ENCODE measurements around the gene A4GALT.
A peak's percentile ranks its signal among the peaks of the same experiment; 100 is the strongest.
"Not testable (repeated sequence)": the region's sequence is repeated elsewhere in the genome, so short reads cannot be mapped to it uniquely, and the experiment has no call there.

A4GALT gene

DNA sequence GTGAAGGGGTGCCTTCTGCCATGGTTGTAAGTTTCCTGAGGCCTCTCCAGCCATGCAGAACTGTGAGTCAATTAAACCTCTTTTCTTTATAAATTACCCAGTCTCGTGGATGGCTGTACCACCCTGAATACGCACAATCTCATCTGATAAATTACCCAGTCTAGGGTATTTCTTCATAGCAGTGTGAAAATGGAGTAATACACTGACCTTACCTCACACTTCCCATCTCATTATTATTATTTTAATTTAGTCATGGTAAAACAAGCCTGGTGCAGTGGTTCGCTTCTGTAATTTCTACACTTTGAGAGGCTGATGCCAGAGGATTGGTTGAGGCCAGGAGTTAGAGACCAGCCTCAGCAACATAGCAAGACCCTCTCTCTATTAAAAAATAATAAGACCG, 41.0 kb downstream of the A4GALT start:
- no peak for DNase-seq

DNA sequence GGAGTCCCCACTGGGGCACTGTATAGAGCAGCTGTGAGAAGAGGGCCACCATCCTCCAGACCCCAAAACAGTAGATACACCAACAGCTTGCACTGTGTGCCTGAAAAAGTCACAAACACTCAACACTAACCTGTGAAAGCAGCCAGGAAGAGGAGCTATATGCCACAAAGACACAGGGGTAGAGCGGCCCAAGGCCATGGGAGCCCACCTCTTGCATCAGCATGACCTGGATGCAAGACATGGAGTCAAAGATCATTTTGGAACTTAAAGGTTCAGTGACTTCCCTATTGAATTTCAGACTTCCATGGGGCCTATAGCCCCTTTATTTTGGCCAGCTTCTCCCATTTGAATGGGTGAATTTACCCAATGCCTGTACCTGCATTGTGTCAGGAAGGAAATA, 41.8 kb downstream of the A4GALT start:
- no peak for DNase-seq

DNA sequence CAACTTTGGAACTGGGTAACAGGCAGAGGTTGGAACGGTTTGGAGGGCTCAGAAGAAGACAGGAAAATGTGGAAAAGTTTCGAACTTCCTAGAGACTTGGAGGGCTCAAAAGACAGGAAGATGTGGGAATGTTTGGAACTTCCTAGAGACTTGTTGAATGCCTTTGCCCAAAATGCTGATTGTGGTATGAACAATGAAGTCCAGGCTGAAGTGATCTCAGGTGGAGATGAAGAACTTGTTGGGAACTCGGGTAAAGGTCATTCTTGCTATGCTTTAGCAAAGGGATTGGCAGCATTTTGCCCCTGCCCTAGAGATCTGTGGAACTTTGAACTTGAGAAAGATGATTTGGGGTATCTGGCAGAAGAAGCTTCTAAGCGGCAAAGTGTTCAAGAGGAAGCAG, 42.7 kb downstream of the A4GALT start:
- DNase-seq = not testable (repeated sequence)

DNA sequence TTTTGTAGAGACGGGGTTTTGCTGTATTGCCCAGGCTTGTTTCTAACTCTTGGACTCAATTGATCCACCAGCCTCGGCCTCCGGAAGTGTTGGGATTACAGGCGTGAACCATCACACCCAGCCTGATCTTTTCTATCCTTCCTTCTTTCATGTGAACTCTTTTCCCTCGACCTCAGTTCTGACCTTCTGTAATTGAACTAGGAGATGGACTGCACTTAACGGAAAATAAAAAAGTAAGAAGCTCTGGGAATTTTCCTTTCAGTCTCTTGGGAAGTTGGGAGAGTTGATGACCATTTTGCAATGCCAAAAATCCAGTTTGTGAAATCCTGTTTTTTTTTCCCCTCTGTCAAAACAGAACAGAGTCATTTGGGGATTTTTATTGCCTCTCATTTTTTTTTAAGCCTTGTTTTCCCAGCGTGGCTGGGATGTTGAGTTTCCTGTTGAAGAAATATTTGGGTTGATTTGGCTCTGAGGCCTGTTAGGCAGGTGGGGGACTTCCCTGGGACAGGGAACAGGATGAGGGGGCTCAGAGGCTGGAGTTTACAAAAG, 44.5 kb downstream of the A4GALT start:
- DNase-seq = peak; percentile 53

DNA sequence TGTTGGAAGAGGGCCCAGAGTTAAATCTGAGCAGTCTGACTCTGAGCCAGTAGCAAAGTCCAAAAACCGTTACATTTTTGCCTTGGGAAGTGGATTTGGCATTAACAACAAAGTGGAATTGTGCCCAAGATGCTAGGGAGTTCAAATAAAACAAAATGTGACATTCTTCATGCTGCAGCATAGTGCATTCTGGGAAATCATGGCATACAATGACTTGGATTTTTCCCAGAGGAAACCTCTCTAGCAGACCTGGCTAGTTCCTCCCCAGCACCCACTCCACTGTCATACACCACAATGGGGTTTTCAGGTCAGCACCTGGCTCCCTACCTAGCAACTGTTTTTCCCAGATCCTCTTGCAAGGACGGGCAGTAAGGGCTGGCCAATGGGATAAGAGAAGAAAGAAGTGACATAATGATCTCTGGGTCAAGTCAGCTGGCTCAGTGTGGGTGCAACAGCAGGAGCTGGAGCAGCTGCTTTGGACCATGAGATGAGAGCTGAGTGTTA, 46.7 kb downstream of the A4GALT start:
- DNase-seq = no peak

DNA sequence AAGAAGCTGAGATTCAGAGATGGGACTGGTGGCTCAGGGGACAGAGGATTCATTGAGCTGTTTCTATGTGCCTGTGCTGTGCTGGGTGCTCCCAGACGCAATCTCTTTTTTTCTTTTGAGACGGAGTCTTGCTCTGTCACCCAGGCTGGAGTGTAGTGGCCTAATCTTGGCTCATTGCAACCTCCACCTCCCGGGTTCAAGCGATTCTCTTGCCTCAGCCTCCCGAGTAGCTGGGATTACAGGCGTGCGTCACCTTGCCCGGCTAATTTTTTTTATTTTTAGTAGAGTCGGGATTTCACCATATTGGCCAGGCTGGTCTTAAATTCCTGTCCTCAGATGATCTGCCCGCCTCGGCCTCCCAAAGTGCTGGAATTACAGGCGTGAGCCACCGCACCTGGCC, 47.6 kb downstream of the A4GALT start:
- not testable (repeated sequence) for DNase-seq

DNA sequence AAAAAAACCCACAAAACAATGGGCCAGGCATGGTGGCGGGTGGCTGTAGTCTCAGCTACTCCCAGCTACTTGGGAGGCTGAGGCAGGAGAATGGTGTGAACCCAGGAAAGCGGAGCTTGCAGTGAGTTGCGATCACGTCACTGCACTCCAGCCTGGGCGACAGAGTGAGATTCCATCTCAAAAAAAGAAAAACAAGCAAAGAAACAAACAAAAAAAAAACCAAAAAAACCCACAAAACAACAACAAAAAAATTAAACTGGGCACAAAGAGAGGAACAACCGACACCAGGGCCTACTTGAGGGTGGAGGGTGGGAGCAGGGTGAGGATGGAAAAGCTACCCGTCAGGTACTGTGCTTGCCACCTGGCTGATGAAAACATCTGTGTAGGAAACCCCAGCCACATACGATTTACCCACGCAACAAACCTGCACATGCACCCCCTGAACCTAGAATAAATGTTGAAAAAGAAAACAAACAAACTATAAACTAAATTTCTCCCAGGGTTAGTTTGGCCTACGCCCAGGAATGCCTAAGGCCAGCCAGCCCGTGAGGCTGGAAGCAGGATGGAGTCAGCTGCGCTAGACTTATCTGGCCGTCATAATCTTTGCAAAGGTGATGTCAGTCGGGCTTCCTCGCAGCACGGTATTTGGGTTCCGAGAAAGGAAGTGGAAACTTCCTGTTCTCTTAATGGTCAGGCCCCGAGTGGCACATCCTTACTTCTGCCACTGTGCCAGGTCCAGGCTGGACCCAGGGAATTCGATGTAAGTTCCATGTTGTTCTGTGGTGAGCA, 49.6 kb downstream of the A4GALT start:
- DNase-seq = no peak

DNA sequence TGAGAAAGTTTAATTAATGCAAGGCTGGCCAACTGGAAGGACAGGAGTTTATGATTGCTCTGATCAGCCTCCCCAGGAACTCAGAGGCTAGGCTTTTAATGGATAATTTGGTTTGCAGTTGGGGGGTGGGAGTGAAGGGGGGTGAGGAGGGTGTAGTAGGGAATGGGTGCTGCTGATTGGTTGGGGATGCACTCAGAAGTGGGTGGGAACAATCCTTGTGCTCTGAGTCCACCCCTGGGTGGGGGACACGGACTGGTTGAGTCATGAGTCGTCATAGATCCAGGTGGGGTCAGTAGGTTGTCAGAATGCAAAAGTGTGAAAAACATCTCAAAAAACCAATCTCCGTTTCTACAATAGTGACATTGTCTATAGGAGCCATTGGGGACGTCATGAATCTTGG, 50.6 kb downstream of the A4GALT start:
- no peak for DNase-seq

DNA sequence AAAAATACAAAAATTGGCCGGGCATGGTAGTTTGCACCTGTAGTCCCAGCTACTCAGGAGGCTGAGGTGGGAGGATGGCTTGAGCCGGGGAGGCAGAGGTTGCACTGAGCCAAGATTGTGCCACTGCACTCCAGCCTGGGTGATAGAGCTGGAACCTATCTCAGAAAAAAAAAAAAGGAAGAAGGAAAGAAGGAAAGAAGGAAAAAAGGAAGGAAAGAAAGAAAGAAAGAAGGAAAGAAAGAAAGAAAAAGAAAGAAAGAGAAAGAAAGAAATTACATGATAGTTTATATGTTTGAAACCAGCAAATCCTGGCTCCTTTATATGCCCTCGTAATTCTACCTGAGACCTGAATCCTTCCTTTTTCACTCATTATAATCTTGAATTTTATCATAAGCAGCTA, 54.3 kb downstream of the A4GALT start:
- DNase-seq = not testable (repeated sequence)

DNA sequence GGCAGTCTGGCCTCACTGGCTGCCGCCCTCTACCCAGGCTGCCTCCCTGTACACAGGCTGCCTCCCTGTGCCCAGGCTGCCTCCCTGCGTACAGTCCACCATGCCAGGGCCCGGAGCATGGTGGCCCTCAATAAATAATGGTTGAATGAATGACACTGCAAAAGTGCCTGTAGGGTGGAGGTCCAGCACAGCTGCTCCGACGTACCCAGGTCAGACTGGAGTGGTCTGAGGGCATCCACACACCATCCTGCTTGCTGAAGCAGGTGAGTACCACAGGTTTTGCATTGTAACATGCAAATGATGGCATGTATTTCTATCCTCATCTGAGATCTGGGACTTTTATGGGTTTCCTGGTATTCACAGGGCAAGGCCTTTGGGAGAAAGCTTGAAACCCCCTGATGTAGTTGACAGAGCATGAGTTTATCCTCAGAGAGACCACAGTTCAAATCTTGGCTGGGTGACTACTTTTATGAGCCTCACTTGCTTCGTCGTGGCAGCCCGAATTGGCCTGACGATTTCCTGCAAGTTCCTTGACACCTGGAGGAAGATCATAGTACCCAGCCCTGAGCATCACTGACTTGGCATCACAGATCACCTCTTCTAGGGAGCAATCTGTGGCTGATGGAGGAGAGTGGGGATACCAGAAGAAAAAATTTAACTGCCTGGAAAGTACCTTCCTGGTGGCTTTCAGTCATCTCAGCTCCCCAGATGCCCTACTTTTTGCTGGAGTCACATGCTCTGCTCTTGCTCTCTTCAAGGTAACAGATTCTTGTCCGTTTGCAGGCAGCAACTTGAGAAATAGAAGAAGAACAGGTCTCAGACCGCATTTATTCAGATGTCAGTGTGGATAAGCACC, 55.5 kb downstream of the A4GALT start:
- no peak for DNase-seq

DNA sequence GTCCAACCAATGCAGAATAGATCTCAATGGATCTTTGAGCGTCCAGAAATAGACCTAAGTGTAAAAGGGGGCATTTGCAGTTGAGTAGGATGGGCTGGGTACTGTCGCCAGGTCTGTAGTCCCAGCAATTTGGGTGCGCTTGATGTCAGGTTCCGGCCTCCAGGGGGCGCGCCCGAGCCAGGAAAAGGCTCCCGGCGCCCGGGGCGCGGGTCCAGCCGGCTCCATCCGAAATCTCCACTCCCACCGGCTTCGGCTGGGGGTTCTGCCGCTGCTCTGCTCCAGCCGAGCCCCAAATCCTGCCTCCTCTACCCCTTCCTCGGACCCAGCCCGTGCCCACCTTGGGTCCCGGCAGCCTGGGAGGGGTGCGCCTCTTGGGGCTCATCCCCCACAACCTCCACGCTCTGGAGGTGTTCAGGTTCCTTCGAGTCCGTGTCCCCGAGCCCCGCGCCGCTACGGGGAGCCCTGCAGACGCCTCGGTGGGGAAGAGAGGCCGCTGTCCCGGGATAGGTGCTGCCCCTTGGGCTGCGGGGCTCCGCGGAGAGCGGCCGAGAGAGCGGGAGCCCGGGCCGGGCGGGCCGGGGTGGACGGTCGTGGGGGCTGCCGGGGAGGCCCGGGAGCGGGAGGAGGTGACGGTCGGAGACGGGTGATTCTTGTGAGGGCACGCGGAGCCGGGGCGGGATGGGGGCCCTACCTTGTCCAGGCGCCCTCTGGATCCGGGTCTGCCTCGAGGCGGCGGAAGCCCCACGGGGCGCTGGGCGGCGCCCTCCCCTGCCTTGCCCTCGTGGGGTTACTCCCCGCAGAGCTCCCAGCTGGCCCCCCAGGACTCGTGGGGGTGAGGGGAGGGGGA, 58.5 kb downstream of the A4GALT start:
- peak; percentile 71 for DNase-seq

DNA sequence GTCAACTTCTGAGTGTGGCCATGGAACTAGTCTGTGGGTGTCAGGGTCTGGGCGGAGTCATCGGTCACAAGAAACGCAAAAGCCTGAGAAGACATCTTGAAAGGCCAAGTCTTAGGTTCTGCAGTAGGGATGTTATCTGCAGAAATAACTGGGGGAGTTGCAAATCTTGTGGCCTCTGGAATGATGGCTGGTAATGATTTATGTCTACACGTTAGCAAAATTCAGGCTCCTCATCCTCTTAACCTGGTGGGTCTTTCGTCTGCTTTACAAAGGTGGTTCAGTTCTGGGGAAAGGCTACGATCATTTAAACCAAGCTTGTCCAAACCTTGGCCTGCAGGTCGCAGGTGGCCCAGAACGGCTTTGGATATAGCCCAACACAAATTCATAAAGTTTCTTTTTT, 64.1 kb downstream of the A4GALT start:
- no peak for DNase-seq

DNA sequence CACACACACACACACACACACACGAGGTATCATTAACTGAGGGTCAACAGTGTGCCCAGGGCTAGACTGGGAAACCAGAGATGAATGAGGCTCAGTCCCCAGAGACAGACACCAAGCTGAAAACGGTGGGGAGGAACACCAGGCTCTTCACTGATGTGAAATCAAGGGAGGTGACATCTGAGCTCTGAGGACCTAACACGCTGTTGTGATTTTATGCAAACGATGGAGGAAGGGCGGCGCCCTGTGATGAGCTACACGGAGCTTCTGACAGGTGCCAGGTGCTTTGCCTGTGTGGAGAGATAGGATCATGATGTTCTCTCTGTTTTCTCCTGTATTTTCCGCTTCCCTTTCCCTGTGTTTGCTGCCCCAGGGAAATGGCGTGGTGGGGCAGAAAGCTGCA, 65.0 kb downstream of the A4GALT start:
- no peak for DNase-seq

DNA sequence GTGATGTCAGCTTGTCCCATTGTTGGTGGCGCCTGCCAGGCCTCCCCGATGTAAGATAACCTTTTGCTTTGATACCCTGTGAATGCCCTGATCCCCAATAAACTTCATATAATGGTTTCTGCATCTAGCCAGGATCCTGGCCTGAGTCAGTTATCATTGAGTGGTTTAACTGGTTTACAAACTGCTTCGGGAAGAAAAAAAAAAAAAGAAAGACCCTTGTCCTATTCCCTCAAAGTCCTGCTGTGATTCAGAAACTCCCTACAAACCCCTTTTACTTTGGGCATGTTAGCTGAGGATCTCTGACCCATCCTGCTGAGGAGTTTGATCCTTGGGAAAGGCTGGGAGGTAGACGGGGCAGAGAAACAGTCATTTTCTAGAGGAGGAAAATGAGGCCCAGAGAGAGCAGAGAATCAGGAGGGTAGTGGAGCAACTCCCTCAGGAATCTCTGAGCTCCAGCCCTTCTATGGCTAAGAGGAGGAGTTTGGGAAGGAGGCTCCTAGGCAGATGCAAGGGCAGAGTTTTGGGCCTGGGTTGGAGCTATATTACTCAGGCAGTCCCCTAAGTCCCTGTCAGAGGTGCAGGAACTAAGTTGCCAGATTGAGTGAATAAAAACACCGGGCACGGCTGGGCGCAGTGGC, 66.1 kb downstream of the A4GALT start:
- no peak for DNase-seq

DNA sequence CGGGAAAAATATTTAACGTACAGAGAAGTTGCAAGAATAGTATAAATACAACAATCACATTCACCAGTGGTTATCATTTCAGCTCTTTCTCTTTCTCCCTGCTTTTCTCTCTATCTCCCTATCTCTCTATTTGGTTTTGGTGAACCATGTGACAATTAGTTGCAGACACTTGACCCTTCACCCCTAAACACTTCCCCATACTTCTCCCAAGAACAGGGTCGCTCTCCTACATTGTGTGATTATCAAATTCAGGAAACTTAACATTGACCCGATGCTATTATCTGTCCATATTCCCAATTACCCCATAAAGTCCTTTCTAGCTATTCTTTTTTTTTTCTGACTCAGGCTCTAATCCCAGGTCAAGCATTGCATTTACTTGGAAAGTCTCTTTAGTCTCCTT, 66.7 kb downstream of the A4GALT start:
- DNase-seq = no peak

DNA sequence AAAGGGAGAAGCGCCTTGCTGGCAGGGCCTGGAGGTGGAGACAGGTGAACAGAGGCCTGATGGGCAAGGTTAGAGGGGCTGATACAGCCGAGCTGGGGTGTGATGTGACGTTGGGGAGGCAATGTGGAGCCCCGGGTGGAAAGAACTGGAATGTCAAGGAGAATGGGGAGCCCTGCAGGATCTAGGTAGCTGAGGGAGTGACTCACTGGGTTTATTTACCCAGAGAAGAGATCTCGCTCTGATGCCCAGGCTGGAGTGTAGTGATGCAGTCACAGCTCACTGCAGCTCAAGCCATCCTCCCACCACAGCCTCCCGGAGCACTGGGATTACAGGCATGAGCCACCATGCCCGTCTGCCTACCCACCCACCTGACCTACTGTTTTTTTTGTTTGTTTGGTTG, 69.5 kb downstream of the A4GALT start:
- DNase-seq = peak; percentile 31

DNA sequence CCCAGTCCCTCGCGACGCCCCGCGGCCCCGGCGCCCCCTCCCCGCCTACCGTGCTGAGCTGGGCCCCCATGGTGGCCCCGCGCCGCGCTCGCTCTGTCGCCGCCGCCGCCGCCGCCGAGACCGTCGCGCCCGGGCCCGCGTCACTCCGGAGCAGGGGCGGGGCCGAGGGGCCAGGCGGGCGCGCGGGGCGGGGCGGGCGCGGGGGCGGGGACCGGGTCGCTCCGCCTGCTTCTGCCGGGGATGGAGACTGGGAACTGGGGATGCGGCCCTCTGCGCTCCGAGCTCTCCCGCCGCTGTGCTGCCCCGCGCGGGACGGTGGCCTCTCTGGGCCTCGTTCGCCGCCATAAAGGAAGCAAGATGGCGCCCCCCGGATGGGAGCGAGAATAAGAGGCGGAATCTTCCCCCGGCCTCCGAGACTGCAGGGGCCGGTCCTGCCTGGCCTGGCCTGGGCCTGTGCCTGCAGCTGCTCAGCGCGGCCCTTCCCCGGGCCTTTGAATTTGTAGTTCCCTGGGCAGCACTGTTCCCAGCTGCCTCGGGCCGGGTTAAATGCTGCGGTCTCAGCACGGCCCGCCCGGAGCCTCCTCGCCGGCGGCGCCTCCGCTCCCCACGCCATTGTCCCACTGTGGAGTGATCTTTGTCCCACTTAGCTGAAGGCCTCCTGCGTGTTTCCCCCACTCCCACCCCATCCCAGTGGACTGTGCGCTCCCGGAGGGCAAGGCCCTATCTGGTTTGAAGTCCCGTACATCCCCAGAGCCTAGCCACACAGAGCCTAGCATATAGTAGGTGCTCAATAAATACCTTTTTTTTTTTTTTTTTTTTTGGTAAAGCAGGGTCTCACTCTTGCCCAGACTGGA, 71.2 kb downstream of the A4GALT start, which contains the start of gene CYB5R3:
TSS of gene CYB5R3 (minus strand) at position 147 of the 854 bp plus-strand sequence. CDS start at position 70, 77 bp downstream.
- DNase-seq = peak; percentile 91

DNA sequence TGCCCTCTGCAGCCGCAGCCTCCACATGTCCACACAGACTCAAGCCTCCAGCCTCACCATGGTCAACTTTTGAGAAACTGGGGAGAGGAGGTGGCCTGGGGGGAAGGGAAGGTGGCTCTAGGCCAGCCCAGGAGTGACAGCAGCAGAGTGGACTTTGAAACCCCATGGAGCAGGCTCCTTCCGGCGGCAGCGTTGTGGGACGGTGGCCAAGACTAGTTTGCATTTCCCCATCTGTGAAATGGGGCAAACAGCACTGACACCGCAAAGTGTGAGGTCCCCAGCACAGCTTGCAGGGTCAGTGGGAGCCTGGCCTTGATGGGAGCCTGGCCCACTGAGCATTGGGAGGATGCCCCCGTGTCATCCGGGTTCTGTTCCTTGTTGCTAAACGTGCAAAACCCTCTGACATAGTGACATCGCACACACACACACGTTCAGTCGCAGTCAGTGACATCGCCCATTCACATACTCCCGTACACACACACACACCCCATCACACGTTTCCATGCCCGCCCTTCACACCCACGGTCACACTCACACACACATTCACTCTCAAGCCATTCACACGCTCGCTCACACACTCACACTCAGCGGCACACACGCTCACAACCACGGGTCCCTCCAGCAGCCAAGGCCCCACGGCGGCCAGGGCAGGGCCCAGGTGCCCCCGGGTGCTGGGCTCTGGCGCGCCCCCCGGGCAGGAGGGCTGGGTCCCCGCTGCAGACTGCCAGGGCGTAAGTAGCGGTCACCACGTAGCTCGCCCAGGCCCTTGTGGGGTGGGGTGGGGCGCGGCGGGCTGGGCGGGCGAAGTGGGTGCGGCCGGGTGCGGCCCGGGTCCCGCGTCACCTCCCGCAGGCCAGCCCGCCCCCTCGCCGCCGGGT, 72.1 kb downstream of the A4GALT start:
- peak; percentile 23 for DNase-seq

DNA sequence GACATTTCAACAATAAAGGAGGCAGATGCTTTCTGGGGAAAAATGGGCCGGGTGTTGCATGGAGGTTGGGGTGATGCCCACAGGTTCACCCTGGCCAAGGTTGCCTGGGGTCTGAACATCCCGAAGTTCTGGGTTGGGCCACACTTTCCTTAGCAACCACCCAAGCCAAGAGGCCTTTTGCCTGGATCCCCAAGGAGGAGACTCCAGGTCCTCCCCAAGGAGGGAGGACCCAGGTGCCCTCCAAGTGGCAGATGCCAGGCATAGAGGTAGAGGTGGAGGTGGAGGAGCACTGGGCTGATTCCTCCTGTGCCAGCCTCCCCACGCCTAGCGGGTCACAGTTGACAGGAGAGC, 72.7 kb downstream of the A4GALT start:
- DNase-seq = no peak
